GM12891 (cell line): Measurements from ENCODE around the gene FAM81B.

Experiments
- POLR2A ChIP-seq: IDR thresholded peaks from 2 replicates; pipeline ENCODE4 v1.6.1; 2011; ENCODE audit warnings: low read depth, low read length, control low read depth
- POLR2AphosphoS5 ChIP-seq: IDR thresholded peaks from 2 replicates; pipeline ENCODE4 v1.6.1; 2011; ENCODE audit warnings: low read depth, low read length, control low read depth
- POU2F2 ChIP-seq: IDR thresholded peaks from 2 replicates; pipeline ENCODE4 v1.6.1; 2011; ENCODE audit warnings: low read depth, mild to moderate bottlenecking, control low read depth, low read length, moderate library complexity
- SPI1 ChIP-seq: IDR thresholded peaks from 2 replicates; pipeline ENCODE4 v1.6.1; 2011; ENCODE audit warnings: low read depth, low read length, control low read depth
- TAF1 ChIP-seq: IDR thresholded peaks from 2 replicates; pipeline ENCODE4 v1.6.1; 2011; ENCODE audit warnings: low read depth, low read length, control low read depth

DNA sequence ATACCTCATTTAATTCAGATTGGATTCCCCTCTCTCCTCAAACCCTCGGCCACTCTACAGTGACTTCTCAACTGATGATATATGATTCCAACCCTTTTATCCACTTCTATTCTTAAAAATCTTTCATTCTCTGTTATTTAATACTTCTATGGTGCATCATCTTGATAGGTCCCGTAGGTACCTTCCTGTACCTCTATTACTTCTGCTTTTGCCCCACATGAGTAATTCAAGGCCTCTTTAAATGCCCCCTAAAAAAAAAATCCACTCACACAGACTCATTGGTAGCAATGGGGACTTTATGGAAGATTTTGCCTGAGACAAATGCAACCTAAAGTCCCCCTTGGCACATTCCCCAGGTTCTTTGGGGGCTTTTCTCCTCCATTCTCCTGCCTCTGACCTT lies 54.3 kb downstream of the FAM81B start:
- TF ChIP-seq POLR2A (no peak), POLR2AphosphoS5 (no peak), TAF1 (no peak), SPI1 (no peak), POU2F2 (no peak)
